Esophagus squamous epithelium (tissue), 5 donors: ENCODE results near the gene KCNMA1. TPM values are rescaled to one million over a fixed set of nuclear protein-coding genes. Genes with fewer than 3 reads are reported as not detected.

Source experiments
- DNase-seq: peaks from one replicate; lab custom pipeline; 2025; lab: John Stamatoyannopoulos, UW
- H3K27ac ChIP-seq, 4 donors: fragments of 200-600 bp; sonication (generic); one replicate each; pipeline ENCODE4 v1.5.1; 2016 to 2019; ENCODE audit warnings: mild to moderate bottlenecking in 1 of 4
- H3K27me3 ChIP-seq, 4 donors: fragments of 200-600 bp; sonication (generic); 1 replicate in 3 of 4; 2 replicates in 1 of 4; pipeline versions ENCODE4 v1.5.1 to v1.6.0; 2017 to 2021; ENCODE audit warnings: antibody characterized with exemption in 1 of 4
- H3K36me3 ChIP-seq, 3 donors: fragments of 200-600 bp; sonication (generic); one replicate each; pipeline ENCODE4 v1.5.1; 2016 to 2019
- H3K4me1 ChIP-seq, 3 donors: fragments of 200-600 bp; sonication (generic); one replicate each; pipeline ENCODE4 v1.5.1; 2017 to 2019
- H3K4me3 ChIP-seq, 4 donors: fragments of 200-600 bp; sonication (generic); 1 replicate in 3 of 4; 2 replicates in 1 of 4; pipeline ENCODE4 v1.5.1; 2016 to 2019; ENCODE audit warnings: mild to moderate bottlenecking in 2 of 4, moderate library complexity in 1 of 4
- H3K9me3 ChIP-seq, 3 donors: fragments of 200-600 bp; sonication (generic); one replicate each; pipeline ENCODE4 v1.5.1; 2016 to 2019
- POLR2A ChIP-seq, 4 donors: fragments of 450-650 bp; IDR thresholded peaks; one replicate each; pipeline ENCODE4 v1.6.1; 2017; ENCODE audit warnings: antibody characterized with exemption in 4 of 4, mild to moderate bottlenecking in 4 of 4, moderate library complexity in 3 of 4
- WGBS, 2 donors: methylation state at CpG; one replicate each; pipeline ENCODE4 v1.1.5; 2018; 5-methylcytosine and 5-hydroxymethylcytosine counted together
- intact Hi-C: fragments of 100-400 bp; cut with DNase I; formaldehyde crosslinking; loops from one replicate; pipeline ENCODE4 v1.15.0; 2022
- total RNA-seq, 4 donors: library from RNA; depleted of rRNA; stranded (reverse); fragments of >200 nt; gene quantifications; one replicate each; pipeline ENCODE4 v1.1.0, GENCODE V29; 2016
- TF ChIP-seq, protein P1 (sequence below), 6 experiments: fragments of 450-650 bp in 4 of 6; fragments of 200-600 bp in 2 of 6; sonication (generic) in 2 of 6; IDR thresholded peaks; one replicate each; pipeline ENCODE4 v1.5.1; 2016 to 2019; ENCODE audit warnings: antibody characterized with exemption in 6 of 6, mild to moderate bottlenecking in 4 of 6, moderate library complexity in 4 of 6
- donor health status: DM: yes; HTN: yes; CAD: no.

KCNMA1 gene
- total RNA-seq, 4 donors from 2014 or later, result 7.5 to 74.2 (median 18.0) TPM

DNA sequence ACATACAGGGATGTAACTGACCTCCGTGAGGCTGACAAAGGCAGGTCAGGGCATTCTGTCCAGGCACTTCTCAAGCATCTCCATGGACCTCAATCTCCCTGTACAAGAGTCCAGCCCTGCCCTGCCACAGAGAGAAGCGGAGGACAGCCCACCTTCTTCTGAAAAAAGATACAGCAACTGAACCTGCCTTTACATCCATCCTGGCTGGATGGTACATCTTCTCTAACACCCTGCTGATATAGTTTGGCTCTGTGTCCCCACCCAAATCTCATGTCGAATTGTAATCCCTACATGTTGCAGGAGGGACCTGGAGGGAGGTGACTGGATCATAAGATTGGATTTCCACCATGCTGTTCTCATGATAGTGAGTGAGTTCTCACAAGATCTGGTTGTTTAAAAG lies 40.5 kb upstream of the KCNMA1 start:
- Histone ChIP-seq H3K4me3 (no peak overlapping the region), H3K9me3 (no peaks in the 10 kb centered on the region), H3K36me3 (no peaks in the 10 kb centered on the region), H3K4me1 (no peaks in the 10 kb centered on the region), H3K27ac (no peak overlapping the region), H3K27me3 (peaks cover 0 to 23% (median 0%) of the 10 kb centered on the region in 4 donors)
- TF ChIP-seq, protein P1, sequence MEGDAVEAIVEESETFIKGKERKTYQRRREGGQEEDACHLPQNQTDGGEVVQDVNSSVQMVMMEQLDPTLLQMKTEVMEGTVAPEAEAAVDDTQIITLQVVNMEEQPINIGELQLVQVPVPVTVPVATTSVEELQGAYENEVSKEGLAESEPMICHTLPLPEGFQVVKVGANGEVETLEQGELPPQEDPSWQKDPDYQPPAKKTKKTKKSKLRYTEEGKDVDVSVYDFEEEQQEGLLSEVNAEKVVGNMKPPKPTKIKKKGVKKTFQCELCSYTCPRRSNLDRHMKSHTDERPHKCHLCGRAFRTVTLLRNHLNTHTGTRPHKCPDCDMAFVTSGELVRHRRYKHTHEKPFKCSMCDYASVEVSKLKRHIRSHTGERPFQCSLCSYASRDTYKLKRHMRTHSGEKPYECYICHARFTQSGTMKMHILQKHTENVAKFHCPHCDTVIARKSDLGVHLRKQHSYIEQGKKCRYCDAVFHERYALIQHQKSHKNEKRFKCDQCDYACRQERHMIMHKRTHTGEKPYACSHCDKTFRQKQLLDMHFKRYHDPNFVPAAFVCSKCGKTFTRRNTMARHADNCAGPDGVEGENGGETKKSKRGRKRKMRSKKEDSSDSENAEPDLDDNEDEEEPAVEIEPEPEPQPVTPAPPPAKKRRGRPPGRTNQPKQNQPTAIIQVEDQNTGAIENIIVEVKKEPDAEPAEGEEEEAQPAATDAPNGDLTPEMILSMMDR (IDR thresholded peaks at IDR 0.05), result no peak
- no peak for TF ChIP-seq POLR2A (IDR thresholded peaks at IDR 0.05)
- no peak for DNase-seq
- intact Hi-C loops, result no loop called here
- WGBS, 2 donors, result 70 to 83% methylated on average over 3 of the region's 3 CpGs

GRCh38 chr10:77675347-77675746 lies 37.7 kb upstream of the KCNMA1 start:
- Histone ChIP-seq H3K27me3 (peaks cover 0 to 36% (median 0%) of the 10 kb centered on the region in 4 donors), H3K4me3 (no peak overlapping the region), H3K36me3 (no peaks in the 10 kb centered on the region), H3K27ac (no peak overlapping the region), H3K9me3 (no peaks in the 10 kb centered on the region), H3K4me1 (no peaks in the 10 kb centered on the region)
- DNase-seq, result no peak
- 54 to 56% methylated on average over 4 of the region's 4 CpGs for WGBS, 2 donors
- TF ChIP-seq, protein P1 (IDR thresholded peaks at IDR 0.05), result no peak
- no peak for TF ChIP-seq POLR2A (IDR thresholded peaks at IDR 0.05)
- intact Hi-C loops, result no loop called here

DNA sequence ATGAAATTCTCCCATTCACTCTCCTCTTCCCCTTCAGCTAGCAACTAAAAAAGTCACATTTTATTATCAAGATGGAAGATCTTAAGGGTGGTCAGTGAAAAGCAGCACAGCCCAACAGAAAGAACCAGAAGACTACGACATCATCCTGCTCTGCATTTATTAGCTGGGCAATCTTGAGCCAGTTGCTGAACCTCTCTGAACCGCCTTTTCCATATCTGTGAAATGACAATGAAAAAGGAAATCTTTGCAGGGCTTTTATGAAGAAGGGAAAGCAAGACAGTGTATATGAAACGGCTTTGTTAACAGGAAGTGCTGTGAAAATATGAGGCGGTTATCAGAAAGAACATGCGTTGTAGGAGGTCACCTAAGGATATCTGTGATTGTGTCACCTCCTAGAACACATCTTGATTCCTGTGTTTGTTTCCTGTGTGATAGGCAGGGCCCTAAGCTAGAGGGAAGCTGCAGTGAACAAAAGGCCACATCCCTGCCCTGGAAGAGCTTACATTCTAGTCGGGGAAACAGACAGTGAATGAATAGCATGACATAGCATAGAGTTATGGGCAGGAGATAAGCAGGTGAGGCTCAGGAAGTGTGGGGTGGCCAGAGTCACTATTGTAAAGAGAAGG lies 36.0 kb upstream of the KCNMA1 start:
- 76 to 86% methylated on average over 6 of the region's 6 CpGs for WGBS, 2 donors
- Histone ChIP-seq H3K27me3 (peaks cover 0 to 46% (median 0%) of the 10 kb centered on the region in 4 donors), H3K36me3 (no peaks in the 10 kb centered on the region), H3K4me3 (no peak overlapping the region), H3K27ac (no peak overlapping the region), H3K4me1 (no peaks in the 10 kb centered on the region), H3K9me3 (no peaks in the 10 kb centered on the region)
- intact Hi-C loops, result no loop called here
- no peak for TF ChIP-seq POLR2A (IDR thresholded peaks at IDR 0.05)
- TF ChIP-seq, protein P1 (IDR thresholded peaks at IDR 0.05), result no peak
- DNase-seq, result no peak

DNA sequence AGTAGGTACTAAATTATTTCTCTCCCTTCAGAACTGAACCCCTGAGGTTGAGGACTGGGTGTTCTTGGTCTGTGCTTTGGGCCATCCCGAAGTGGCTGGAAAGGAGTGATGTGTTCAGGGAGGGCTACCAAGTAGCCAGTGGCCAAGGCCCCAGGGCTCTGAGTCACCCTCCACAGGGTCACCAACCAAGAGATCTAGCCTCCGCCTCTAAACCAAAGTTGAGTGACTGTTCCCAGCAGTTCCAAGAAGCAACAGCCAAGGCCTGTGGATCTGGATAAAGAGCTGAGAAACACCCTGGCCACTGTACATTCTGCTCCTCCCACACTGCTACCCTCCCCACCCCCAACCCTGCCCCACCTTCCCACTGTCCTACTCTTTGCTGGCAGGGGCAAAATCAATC lies 35.5 kb upstream of the KCNMA1 start:
- no peaks in the 10 kb centered on the region for H3K36me3 ChIP-seq
- H3K27ac ChIP-seq, result no peak overlapping the region
- no peak overlapping the region for H3K4me3 ChIP-seq
- DNase-seq, result no peak
- H3K4me1 ChIP-seq, result no peaks in the 10 kb centered on the region
- WGBS, 2 donors, result 90 to 100% methylated on average over 1 to 2 of the region's 2 CpGs
- TF ChIP-seq, protein P1 (IDR thresholded peaks at IDR 0.05), result no peak
- no peak for TF ChIP-seq POLR2A (IDR thresholded peaks at IDR 0.05)
- intact Hi-C loops, result no loop called here
- H3K9me3 ChIP-seq, result no peaks in the 10 kb centered on the region
- H3K27me3 ChIP-seq, result peaks cover 0 to 48% (median 0%) of the 10 kb centered on the region in 4 donors

DNA sequence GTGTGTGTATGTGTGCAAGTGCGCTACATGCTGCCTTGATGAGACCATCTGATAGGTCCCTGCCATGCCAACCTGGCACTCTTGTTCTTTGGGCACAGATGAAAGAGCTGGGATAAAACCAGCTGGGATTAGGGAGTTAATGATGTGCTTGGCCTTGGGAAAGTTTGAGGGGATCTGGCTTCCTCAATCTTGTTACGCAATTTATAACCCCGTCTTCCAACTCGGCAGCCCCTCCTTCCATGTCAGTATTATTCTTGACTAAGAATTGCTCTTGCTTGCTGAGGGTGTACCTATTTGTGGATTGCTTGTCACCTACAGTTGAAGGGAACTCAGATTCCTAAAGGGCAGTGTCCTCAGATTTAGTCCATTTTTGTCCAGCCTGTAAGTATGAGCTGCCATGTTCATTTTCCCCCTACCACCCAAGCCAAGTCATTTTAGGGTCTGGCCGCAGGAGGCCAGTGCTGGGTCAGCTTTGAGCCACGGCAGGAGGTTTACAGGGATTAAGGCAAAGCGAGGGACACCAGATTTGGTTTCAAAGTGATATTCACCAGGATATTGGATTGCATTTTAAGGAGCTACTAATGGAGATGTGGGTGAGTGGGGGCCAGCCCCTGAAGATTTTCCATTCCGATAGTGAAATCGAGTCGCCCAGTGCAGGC lies 34.1 kb upstream of the KCNMA1 start:
- intact Hi-C loops, result no loop called here
- TF ChIP-seq, protein P1 (IDR thresholded peaks at IDR 0.05), result no peak
- no peak for TF ChIP-seq POLR2A (IDR thresholded peaks at IDR 0.05)
- H3K27ac ChIP-seq, result no peak overlapping the region
- H3K27me3 ChIP-seq, result peaks cover 0 to 56% (median 0%) of the 10 kb centered on the region in 4 donors
- H3K9me3 ChIP-seq, result no peaks in the 10 kb centered on the region
- H3K4me3 ChIP-seq, result no peak overlapping the region
- no peaks in the 10 kb centered on the region for H3K36me3 ChIP-seq
- 79% methylated on average over 6 to 10 of the region's 10 CpGs for WGBS, 2 donors
- no peak for DNase-seq
- no peaks in the 10 kb centered on the region for H3K4me1 ChIP-seq
